GM12874 (cell line): ENCODE data around the gene NPTXR.

Source experiments
- TF ChIP-seq, protein P1 (sequence below): IDR thresholded peaks from 2 replicates; pipeline ENCODE4 v1.5.1; 2011; ENCODE audit warnings: low read depth, mild to moderate bottlenecking, control low read depth, low read length, moderate library complexity; ENCODE audit not compliant: insufficient read depth

Gene NPTXR

GRCh38 chr22:38837414-38837928 is 6.4 kb downstream of the NPTXR start:
- TF ChIP-seq, protein P1, sequence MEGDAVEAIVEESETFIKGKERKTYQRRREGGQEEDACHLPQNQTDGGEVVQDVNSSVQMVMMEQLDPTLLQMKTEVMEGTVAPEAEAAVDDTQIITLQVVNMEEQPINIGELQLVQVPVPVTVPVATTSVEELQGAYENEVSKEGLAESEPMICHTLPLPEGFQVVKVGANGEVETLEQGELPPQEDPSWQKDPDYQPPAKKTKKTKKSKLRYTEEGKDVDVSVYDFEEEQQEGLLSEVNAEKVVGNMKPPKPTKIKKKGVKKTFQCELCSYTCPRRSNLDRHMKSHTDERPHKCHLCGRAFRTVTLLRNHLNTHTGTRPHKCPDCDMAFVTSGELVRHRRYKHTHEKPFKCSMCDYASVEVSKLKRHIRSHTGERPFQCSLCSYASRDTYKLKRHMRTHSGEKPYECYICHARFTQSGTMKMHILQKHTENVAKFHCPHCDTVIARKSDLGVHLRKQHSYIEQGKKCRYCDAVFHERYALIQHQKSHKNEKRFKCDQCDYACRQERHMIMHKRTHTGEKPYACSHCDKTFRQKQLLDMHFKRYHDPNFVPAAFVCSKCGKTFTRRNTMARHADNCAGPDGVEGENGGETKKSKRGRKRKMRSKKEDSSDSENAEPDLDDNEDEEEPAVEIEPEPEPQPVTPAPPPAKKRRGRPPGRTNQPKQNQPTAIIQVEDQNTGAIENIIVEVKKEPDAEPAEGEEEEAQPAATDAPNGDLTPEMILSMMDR = no peak

- TF ChIP-seq, protein P1 = no peak
Observed at GRCh38 chr22:38835888-38836301, 7.9 kb downstream of the NPTXR start.

DNA sequence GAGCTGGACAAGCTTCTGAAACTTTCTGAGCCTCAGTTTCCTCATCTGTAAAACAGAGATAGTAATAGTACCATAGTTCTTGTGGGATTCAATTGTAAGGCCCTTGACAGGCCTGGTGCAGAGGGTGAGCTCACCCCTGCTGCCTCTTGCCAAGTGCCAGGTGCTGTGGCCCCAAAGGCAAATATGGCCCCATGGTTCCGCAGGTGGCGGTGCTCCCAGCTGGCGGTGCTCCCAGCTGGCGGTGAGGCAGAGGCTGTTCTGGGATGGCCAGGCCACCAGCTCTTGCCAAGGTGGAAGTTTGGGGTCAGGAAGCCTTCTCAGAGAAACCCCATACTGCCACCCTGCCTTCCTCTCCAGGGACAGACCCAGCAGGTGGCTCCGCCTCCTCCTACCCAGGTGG is 8.8 kb downstream of the NPTXR start:
- TF ChIP-seq, protein P1 = no peak

GRCh38 chr22:38834215-38834953 is 9.4 kb downstream of the NPTXR start:
- TF ChIP-seq, protein P1 = no peak

DNA sequence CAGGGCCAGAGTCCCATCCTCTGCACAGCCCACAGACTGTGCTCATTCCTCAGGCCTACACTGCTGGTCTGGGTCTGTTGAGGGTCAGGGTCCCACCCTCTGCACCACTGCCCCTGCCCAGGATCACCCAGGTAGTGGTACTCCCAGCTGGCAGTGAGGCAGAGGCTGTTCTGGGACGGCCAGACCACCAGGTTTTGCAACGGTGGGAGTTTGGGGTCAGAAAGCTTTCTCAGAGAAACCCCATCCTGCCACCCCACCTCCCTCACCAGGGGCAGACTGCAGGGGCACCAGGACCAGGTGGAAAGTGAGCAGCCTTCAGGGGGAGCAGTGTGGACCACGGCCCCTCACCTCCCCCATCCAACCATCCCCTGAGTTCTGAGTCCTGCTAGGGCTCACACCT is 10.8 kb downstream of the NPTXR start:
- TF ChIP-seq, protein P1 = no peak

GRCh38 chr22:38832005-38832978 is 11.5 kb downstream of the NPTXR start:
- TF ChIP-seq, protein P1 = no peak
